Measurements from ENCODE around the gene CFAP97.

CFAP97 gene

DNA sequence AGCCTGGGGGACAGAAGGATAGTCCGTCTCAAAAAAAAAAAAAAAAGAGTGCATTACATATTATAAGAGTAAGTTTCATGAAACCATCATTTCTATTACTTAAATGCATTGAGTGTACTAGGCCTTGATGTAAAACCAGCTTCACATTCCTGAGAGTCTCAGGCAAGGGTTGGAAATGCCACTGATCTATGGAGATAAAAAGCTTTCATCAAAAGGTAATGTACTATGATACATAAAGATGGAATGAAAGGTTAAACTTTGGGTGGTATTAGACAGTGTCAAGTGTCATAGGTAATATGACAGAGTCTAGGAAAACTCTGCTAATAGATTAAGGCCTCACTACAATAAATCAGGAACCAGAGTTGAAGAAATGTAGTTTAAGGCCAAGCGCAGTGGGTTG, 7.4 kb downstream of the CFAP97 start:
- DNase-seq: no peak

DNA sequence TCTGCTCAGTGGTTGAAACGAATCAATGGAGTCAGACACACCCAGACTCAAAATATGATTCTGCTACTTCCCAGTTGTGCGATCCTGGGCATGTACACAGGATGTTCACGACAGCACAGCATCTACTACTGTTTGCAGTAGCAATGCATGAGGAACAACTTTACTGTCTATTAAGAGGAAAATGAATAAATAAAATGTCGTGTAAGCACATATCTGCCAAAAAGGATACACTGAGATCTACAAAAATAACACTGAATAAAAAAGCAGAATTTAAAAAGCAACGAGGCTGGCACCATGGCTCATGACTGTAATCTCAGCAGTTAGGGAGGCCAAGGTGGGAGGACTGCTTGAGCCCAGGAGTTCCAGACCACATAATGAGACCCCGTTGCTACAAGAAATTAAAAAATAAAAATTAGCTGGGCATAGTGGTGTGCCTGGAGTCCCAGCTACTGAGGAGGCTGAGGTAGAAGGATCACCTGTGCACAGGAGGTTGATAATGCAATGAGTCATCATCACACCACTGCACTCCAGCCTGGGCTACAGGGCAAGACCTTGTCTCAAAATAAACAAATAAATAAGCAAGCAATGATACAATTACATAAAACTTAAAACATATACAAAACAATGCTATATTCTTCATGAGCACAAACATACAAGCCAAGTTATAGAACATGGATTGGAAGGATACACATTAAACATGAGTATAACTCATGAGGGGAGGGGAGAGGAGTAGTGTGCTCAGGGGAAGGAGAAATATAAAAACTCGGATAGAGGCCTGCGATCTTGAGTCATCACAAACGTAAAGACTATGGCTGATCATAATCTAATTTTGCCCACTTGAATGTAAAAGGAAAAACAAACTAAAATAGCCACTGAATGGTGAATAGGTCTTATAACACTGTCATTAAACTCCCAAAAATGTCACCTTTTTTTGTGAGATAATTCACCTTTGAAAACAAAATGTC, 8.6 kb downstream of the CFAP97 start:
- no peak for DNase-seq

DNA sequence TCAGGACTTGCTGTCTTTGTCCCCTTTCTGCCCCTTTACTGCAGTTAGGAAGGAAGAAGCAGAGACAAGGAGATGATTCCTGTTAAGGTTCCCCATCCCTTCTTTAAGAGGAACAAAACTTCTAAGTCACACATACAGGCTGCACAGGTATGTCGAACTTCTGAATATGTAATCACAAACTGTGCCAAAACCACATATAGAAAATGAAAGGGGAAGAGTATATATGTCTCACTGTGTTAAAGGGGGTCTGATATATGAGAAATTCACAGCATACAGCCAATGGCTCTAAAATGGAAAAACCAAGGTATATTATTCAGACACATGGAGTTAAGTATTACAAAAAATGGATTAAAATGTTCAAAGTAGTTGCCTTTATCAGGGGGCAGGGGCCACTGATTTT, 11.7 kb downstream of the CFAP97 start:
- no peak for DNase-seq

DNA sequence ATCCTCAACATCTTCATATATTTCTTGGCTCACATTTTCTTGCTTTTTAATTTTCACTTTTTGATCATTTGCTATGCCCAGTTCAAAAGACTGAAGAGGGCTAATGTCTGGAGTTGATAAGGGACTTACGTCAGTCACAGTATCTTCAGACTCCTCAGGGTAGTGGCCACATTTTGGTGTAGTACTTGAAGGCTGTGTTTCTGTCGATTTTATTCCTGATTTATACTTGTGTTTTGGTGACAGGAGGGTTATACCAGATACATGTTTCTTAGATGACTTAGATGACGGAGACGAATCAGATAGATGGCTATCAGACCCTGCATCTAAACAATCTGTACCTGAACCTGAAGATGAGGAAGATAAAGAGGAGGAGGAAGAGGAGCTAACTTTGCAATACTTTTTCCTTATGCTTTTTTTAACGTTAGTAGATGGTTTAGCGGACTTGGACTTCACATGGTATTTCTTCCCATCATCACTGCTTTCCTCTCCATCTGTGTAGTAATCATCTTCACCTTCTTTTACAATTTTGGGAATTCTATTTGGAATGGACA, 13.4 kb downstream of the CFAP97 start:
- DNase-seq: no peak

DNA sequence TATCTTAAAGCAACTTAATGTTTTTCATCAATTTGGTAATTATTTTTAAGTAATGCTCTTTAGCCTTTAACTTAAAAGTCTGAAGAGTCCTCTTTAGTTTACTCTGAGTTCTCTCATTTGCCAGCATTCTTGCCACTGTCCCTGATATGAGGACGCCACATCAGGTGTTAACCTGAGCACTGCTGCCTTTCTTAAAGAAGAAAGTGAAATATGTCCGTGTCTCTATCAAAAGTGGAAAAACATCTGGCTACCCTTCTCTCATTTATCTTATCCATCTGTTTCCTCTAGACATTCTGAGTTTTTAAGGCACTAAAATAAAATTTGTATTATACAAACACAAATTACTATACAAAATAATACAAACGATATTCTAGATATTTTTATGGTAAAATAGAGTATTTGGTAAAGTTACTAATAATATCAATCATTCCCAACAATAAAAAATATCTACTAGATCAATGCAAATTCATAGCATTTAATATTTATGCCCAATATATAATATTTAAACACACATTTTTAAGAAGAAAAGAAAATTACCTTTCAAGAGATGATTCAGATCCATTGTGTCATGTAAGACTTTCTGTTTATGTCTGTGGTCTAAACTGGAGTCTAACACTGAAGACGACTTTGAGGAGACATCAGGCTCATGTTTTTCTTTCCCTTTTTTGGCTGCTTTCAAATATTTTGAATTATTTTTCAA, 14.0 kb downstream of the CFAP97 start:
- no peak for DNase-seq

DNA sequence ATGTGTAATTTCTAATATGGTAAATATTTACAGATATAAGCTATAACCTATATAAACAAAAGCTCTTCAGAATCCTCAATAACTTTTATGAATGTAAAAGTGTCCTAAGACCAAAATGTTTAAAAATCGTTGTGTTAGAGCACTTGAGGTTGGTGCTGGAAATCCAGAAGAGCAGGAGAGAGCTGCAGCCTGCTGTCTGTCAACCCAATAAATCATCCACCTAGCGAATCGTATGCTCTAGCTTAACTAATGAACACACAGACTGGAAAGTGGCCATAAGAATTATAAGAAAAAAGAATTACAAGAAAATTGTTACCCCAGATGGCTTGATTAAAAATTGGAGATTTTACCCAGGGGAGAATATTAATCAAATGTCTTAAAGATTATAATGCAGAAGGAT, 17.0 kb downstream of the CFAP97 start:
- no peak for DNase-seq

DNA sequence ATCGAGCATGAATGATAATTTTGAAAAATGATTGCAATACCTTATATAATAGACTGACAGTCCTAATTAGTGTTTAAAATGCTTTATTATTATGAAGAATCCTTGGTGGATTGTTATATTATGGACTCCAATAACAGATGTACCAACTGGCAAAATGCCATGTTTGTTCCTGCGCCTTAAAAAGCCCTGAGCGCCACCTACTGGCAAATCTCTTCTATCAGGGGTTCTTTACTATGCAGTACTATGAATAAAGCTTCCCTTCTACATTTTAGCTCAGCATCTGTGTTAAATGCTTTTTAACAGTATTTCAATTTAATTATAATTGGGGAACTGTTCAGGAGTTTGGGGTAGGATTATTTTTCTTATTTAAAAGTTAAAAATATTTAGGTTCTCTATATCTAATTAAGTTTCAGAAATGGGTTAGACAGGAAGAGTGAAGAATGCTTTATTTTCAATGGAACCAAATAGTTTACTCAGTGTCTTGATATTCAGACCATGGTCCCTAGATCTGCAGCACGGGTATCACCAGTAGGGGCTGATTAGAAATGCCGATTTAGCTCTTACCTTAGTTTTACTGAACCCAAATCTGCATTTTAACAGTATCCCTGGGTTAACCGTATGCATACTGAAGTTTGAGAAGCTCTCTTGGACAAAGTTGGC, 20.0 kb downstream of the CFAP97 start:
- peak; percentile 89 for DNase-seq

DNA sequence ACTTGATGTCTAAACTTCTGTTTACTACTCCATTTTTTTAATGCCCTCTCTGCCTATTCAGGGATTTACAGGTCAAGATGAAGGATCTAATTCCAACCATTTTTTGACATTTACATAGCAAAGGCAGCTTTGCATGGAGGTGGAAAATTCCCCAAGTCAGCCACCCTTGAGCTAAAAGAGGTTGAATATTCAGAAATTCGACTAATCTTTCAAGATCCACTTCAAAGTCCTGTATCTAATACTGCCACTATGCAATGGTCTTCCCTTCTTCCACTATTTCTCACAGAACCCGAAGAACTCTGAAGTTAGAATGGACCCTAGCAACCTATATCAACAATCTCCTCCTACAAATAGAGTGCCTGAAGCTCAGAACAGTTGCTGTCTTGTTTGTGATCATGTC, 21.6 kb downstream of the CFAP97 start:
- DNase-seq: no peak

DNA sequence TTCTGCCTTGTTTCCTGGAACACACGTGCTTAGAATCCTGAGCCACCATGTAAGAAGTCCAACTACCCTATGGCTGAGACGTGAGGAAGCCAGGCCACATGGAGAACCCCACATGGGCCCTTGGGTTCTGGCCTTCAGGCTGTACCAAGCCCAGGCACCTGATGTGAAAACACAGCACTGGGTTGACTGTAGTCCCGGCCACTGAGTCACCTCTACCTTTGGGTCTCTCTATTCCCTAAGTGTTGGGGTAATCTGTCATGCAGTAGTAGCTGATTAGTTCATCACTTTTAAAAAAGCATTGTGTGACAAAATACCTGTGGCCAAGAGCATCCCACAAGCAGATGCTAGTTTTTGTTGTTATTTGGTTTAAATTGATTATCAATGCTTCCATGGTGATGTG, 24.3 kb downstream of the CFAP97 start:
- no peak for DNase-seq

DNA sequence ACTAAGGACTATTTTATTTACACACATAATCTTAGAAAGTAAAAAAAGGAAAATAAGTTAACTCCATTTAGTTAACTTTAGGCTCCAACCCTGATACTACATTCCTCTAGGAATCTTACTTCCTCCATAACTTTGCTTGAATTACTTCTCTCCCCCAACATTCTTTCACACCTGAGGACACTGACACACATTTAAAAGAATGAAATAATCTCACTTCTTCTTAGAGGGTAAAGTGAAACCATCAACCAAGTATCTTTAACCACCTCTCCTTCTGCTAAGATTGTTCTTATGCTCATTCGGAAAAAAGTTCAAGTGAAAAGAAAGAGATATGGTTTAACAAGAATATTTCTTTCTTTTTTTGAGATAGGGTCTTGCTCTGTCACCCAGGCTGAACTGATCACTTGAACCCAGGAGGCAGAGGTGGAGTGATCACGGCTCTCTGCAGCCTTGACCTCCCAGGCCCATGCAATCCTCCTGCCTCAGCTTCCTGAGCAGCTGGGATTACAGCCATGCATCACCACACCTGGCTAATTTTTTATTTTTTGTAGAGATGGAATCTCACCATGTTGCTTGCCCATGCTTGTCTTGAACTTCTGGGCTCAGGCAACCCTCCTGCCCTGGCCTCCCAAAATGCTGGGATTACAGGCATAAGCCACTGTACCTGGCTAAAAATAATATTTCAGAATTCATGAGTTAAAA, 32.3 kb downstream of the CFAP97 start:
- no peak for DNase-seq

DNA sequence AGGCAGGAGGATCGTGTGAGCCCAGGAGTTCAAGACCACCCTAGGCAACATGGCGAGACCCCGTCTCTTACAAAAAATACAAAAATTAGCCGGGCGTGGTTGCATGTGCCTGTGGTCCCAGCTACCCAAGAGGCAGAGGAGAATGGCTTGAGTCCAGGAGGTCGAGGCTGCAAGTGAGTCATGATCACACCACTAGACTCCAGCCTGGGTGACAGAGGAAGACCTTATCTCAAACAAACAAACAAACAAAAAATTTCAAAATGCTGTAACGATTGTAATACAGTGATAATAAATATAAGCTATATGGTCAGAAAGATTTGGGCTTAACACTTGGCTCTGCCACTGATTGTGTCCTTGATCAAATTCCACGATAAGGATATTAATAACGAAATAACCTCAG, 36.6 kb downstream of the CFAP97 start:
- DNase-seq: no peak

DNA sequence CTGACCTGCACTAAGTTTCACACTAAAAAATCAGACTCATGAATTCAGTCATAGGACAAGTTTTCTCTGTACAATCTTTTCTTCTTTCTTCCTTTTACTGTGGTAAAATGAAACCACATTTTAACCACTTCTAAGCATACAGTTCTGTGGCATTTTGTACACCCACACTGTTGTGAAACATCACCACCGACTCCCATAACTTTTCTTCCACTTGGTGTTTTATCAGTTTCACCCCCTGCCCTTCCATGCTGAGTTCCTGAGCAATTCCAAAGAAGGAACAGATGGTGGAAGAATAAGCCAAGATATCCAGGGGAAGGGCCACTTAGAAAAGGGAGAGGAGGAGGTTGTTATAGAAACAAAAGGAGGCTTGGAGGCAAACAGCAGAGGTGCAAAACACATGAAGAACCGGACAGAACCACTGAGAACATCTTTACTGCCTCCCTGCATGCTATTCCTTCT, 38.2 kb downstream of the CFAP97 start:
- DNase-seq: peak; percentile 78

DNA sequence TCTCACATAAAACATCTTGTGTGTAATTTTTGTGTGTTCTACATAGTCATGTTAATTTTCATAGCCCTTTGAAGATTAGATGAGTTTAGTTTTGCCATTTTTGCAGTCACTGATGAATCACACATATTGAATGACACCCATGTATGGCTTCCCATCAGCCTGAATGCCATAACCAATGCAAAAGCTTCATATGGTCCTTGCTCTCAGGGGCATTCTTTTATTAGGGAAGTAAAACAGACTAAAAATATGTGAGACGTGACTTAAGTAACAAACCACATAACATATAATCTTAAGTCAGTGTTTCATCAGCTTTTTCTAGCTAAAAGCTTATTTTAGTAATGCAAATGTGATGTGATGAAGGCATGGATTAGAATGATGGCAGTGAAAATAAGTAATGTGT, 52.5 kb downstream of the CFAP97 start:
- peak; percentile 45 for DNase-seq

DNA sequence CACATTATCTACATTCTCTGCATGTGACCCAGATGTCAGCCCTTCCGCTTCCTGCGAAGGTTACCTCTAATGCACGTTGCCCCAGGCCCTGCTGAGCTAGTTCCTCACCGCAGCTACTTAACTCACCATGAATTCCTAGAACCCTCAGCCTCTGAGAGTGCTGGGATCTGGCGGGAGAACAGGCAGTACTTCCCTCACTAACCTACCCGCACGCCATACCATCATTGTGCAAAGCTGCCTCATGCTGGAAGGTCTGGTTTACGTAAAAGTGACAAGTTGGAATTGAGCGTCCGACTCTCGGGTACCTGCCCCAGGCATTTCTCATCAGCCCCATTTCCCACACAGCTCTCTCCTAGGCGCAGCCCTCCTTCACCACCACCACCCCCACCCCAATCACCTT, 54.4 kb downstream of the CFAP97 start:
- no peak for DNase-seq

DNA sequence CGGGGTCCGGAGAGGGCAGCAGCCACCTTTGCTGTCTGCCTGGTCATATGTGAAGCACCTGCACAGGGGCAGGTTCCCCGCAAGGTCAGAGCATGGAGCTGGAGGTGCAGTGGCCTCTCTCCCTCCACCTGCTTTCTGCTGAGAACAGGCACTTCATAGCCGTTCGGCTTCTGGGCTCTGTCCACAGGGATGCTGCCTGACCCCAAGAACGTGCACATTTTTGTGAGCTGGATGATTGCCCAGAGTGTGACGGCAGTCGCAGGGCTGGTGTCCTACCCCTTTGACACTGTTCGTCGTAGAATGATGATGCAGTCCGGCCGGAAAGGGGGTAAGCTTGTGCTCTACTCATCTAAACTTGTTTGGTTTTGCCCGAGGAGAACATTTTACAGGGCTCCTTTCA, 58.2 kb downstream of the CFAP97 start:
- DNase-seq: no peak

DNA sequence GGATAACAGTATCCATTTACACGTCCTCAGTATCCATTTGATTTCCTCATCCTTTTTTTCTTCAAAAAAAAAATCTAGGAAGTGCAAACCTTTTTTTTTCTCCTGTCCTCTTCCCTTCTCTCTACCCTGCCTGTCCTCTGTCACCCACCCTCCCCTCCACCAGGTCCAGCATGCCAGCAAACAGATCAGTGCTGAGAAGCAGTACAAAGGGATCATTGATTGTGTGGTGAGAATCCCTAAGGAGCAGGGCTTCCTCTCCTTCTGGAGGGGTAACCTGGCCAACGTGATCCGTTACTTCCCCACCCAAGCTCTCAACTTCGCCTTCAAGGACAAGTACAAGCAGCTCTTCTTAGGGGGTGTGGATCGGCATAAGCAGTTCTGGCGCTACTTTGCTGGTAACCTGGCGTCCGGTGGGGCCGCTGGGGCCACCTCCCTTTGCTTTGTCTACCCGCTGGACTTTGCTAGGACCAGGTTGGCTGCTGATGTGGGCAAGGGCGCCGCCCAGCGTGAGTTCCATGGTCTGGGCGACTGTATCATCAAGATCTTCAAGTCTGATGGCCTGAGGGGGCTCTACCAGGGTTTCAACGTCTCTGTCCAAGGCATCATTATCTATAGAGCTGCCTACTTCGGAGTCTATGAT, 59.1 kb downstream of the CFAP97 start:
- no peak for DNase-seq

DNA sequence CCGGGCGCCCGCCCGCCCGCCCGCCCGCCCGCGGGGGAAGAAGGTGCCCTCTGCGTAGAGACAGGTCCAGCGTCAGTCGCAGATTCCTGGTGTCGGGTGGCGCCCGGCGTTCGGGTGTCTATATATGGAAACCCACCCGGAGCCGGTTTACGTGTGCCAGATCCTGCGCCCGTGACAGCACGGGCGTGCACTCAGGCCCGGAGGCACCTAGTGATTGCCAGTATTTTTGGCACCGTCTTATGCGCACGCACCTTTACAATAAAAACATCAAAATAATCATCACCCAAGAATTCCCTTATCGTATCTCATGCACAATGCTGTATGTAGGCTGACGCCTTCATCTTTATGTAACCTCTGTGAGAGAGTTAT, 60.2 kb downstream of the CFAP97 start:
- DNase-seq: no peak

DNA sequence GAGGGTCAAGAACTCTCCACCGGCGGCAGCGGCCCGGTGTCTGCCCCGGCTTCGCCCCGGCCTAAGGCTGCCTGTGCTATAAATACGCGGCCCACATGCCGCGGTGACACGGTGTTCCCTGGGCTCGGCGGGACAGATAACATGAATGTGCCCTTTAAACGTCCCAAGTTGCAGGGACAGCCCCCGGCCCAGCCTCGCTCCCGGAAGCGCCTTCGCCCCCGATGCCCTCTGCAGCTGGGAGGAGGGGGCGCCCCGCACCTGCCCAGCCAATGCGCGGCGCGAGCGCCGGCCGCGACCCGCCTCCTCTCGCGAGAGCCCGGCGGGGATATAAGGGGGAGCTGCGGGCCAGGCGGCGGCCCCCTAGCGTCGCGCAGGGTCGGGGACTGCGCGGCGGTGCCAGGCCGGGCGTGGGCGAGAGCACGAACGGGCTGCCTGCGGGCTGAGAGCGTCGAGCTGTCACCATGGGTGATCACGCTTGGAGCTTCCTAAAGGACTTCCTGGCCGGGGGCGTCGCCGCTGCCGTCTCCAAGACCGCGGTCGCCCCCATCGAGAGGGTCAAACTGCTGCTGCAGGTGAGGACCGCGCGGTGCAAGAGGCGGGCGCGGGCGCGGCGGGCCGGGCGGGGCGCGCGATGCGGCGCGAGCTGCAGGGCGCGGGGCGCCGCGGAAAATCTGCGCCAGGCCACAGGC, 60.7 kb downstream of the CFAP97 start, which contains the start of gene SLC25A4:
Gene SLC25A4, plus strand, starts transcription at position 355 of the 689 bp plus-strand sequence. Its CDS starts 107 bp downstream, at position 462.
- peak; percentile 70 for DNase-seq

DNA sequence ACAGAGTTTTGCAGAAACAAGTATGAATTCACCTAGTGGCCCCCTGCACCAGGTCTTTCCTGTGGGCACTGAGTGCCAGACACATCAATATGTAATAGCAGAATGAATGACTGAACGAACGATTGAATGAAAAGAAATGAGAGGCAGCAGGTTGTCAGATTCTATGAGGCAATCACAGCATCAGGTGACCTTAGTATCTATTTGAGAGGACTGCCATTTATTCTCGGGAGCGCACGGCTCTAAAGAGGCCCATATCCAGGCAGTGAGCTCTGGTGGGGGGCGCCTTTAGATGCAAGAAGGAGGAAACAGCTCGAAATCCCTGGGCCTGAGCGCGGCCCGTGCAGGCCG, 61.3 kb downstream of the CFAP97 start:
- DNase-seq: no peak

DNA sequence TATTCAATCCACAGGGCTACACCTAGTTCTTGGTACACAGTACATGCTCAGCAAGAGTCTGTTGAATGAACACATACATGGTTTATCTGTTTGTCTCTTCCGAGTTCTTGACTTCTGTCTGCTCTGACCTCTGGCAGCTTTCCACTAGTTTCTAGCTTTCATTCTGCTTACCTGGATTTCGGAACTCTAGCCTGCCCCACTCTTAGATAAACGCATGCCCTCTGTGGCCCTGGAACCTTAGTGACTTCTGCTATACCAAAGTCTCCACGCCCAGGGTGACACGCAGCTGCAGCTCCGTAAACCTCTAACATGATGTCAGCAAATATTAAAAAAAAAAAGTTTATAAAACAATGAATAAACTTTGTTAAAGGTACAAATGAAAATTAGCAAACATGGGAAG, 62.0 kb downstream of the CFAP97 start:
- DNase-seq: no peak

DNA sequence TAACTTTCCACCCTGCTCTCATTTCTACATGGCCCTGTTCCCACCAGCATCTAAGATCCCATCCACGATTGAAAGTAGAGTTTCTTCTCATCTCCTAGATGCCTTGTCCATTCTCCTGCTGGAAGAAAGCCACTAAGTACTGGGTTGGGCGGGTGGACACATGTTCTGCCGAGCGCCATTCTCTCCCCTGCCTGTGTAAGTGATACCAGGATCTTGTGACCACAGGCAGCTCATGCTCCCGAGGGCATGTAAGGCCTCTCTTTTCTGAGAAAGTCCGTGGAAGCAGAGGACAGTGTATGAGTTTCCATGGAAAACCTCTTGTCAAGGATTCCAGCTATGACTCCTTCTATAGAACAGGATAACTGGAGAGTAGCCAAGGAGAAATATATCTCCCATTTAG, 64.1 kb downstream of the CFAP97 start:
- DNase-seq: no peak

DNA sequence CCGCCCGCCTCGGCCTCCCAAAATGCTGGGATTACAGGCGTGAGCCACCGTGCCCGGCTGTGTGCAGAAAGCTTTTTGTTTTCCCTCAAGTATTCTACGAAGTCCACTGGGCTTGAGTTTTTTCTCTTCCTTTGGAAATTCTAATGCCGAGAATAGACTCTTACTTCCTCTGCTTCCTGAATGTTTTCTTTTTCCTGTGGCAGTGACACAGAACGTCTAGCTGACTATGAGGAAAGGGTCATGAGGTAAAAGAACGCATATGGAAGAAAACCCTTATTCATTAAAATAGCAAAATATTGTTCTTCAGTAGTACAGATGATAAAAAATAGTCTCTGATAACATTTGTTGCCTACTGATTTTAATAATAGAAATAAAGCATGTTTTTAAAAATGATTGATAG, 65.6 kb downstream of the CFAP97 start:
- DNase-seq: no peak
